GM12801 (cell line): Measurements from ENCODE around the gene ATP8A2.

Experiments
- CTCF ChIP-seq: IDR thresholded peaks from one replicate; pipeline ENCODE4 v1.5.1; 2011; ENCODE audit warnings: control low read depth; ENCODE audit not compliant: insufficient read length; ENCODE audit errors: extremely low read depth

Gene ATP8A2

GRCh38 chr13:25978961-25979360, 607.2 kb downstream of the ATP8A2 start:
- TF ChIP-seq CTCF: no peak

- TF ChIP-seq CTCF: no peak
Measured at GRCh38 chr13:25979371-25979770, 607.6 kb downstream of the ATP8A2 start.

- TF ChIP-seq CTCF: no peak
Measured at GRCh38 chr13:25980255-25980654, 608.5 kb downstream of the ATP8A2 start.

- no peak for TF ChIP-seq CTCF
Measured at GRCh38 chr13:25981060-25981459, 609.3 kb downstream of the ATP8A2 start.

GRCh38 chr13:25982907-25983306, 611.1 kb downstream of the ATP8A2 start:
- TF ChIP-seq CTCF: no peak

GRCh38 chr13:25987987-25988386, 616.2 kb downstream of the ATP8A2 start:
- no peak for TF ChIP-seq CTCF

- TF ChIP-seq CTCF: no peak
Measured at GRCh38 chr13:25988661-25989060, 616.9 kb downstream of the ATP8A2 start.

GRCh38 chr13:25990801-25991200, 619.0 kb downstream of the ATP8A2 start:
- TF ChIP-seq CTCF: no peak
